T-helper 1 cell treated with Interleukin-12 subunit alpha and Interleukin-12 subunit beta and Interleukin-4 antibody, amounts not matched to agents 30 μg/mL and 1 μg/mL, for 36 hours (primary cell): ENCODE data around the gene FRMPD2.
"Not testable (repeated sequence)": the region's sequence is repeated elsewhere in the genome, so short reads cannot be mapped to it uniquely, and the experiment has no call there.

Experiments
- H3K27ac Mint-ChIP-seq: one replicate; pipeline ENCODE4 v1.8.0; 2021; ENCODE audit warnings: mild to moderate bottlenecking, mixed read lengths
- H3K27me3 Mint-ChIP-seq: one replicate; pipeline ENCODE4 v1.8.0; 2021; ENCODE audit warnings: low read depth, mixed read lengths
- H3K36me3 Mint-ChIP-seq: one replicate; pipeline ENCODE4 v1.8.0; 2021; ENCODE audit warnings: low read depth, mixed read lengths
- H3K4me1 Mint-ChIP-seq: one replicate; pipeline ENCODE4 v1.8.0; 2021; ENCODE audit warnings: low read depth, mixed read lengths
- H3K4me3 Mint-ChIP-seq: one replicate; pipeline ENCODE4 v1.8.0; 2021; ENCODE audit warnings: mild to moderate bottlenecking, moderate library complexity, mixed read lengths
- H3K9me3 Mint-ChIP-seq: one replicate; pipeline ENCODE4 v1.8.0; 2021; ENCODE audit warnings: mixed read lengths

Gene FRMPD2

DNA sequence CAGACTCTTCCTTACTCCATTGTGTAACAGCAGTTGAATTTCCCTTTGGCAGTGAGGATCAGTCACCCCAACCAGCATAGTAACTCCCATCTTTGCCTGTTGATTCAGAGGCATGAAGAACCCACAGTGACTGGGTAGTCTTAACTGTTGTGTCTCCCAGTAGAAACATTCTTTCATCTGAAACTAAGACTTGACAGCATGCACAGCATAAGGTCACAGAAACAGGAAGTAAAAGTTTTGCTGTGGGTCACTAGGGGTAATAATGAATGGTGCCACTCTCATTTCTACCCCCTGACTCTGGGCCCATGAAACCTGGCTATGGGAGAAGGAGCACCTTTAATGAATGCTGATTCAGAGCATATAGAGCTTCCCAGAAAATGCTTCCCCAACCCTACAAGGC, 8.3 kb upstream of the FRMPD2 start:
- Mint-ChIP-seq H3K4me1 (peaks cover 2% of the 10 kb centered on the region), H3K27ac (no peak overlapping the region), H3K9me3 (peaks cover 22% of the 10 kb centered on the region), H3K27me3 (no peaks in the 10 kb centered on the region), H3K36me3 (no peaks in the 10 kb centered on the region), H3K4me3 (no peak overlapping the region)

DNA sequence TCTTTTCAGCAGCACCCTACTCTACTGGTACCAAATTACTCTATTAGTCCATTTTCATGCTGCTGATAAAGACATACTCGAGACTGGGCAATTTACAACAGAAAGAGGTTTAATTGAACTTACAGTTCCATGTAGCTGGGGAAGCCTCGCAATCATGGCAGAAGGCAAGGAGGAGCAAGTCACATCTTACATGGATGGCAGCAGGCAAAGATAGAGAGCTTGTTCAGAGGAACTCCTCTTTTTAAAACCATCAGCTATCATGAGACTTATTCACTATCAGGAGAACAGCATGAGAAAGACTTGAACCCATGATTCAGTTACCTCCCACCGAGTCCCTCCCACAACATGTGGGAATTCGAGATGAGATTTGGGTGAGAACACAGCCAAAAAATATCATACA, 7.2 kb upstream of the FRMPD2 start:
- H3K9me3 Mint-ChIP-seq: peaks cover 22% of the 10 kb centered on the region
- H3K27me3 Mint-ChIP-seq, H3K27ac Mint-ChIP-seq, H3K4me3 Mint-ChIP-seq, H3K4me1 Mint-ChIP-seq, H3K36me3 Mint-ChIP-seq: not testable (repeated sequence)

DNA sequence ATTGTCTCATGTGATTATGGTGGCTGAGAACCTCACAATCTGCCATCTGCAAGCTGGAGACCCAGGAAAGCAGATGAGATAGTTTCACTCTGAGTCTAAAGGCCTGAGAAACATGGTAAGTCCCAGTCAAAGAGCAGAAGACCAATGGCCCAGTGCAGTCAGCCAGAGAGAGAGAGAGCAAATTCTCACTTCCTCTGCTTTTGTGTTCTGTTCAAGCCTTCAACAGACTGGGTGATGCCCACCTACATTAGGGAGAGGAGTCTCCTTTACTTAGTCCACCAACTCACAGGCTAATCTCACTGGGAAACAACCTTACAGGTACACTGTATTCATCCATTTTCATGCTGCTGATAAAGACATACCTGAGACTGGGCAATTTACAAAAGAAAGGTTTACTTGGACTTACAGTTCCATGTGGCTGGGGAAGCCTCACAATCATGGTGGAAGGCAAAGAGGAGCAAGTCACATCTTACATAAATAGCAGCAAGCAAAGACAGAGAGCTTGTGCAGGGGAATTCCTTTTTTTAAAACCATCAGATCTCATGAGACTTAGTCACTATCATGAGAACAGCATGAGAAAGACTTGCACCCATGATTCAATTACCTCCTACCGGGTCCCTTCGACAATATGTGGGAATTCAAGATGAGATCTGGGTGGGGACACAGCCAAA, 4.7 kb upstream of the FRMPD2 start:
- H3K27me3 Mint-ChIP-seq: no peaks in the 10 kb centered on the region
- H3K27ac Mint-ChIP-seq: no peak overlapping the region
- H3K4me1 Mint-ChIP-seq: no peaks in the 10 kb centered on the region
- no peak overlapping the region for H3K4me3 Mint-ChIP-seq
- no peaks in the 10 kb centered on the region for H3K36me3 Mint-ChIP-seq
- peaks cover 15% of the 10 kb centered on the region for H3K9me3 Mint-ChIP-seq

DNA sequence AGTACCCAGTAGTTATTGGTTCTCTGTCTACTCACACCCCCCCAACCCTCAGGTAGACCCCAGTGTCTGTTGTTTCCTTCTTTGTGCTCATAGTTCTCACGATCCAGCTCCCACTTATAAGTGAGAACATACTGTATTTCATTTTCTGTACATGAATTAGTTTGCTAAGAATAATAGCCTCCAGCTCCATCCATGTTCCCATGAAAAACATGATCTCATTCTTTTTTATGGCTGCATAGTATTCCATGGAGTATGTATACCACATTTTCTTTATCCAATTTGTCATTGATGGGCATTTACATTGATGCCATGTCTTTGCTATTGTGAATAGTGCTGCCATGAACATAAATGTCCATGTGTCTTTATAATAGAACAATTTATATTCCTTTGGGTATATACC, 2.6 kb upstream of the FRMPD2 start:
- Mint-ChIP-seq H3K9me3 (peaks cover 8% of the 10 kb centered on the region), H3K27me3 (no peaks in the 10 kb centered on the region), H3K4me3 (no peak overlapping the region), H3K4me1 (no peaks in the 10 kb centered on the region), H3K27ac (no peak overlapping the region), H3K36me3 (no peaks in the 10 kb centered on the region)

DNA sequence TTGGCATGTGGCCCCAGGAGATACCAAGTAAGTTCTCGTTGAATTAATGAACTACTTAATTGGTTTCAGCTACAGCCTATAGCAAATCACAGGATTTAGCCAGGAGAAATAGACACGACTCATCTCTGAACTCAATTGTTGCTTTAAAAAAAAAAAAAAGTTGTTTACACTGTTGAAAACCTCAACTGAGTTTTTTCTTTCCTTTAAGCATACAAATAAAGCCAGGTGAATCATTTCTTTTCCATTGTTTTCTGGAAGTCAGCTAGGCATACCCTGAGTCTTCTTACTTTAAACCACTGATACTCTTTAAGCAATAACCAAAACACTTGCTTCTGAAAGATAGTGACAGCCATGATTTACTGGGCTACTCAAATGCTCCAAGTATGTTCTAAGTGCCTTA, 755 bp downstream of the FRMPD2 start:
- Mint-ChIP-seq H3K36me3 (no peaks in the 10 kb centered on the region), H3K4me1 (no peaks in the 10 kb centered on the region), H3K9me3 (no peaks in the 10 kb centered on the region), H3K27me3 (peaks cover 14% of the 10 kb centered on the region), H3K4me3 (no peak overlapping the region), H3K27ac (no peak overlapping the region)

DNA sequence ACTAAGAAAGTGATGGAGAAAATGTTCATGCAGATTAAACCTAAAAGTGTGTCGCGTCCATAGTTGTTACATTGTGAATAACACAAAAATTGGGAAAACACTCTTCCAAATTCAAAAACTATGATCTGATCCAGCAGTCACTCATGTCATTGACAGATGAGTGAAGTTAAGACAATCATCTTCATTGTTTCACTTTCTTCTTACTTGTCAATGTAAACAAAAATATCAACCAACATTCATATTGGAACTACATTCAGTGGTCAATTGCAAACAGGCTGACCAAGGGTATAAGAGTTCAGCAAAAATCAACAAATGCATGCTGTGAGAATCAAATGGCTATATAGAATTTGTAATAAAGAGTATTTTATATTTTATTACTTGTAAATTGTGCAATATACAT, 1.8 kb downstream of the FRMPD2 start:
- Mint-ChIP-seq H3K4me3 (no peak overlapping the region), H3K9me3 (no peaks in the 10 kb centered on the region), H3K36me3 (no peaks in the 10 kb centered on the region), H3K27me3 (peaks cover 14% of the 10 kb centered on the region), H3K4me1 (no peaks in the 10 kb centered on the region), H3K27ac (no peak overlapping the region)

DNA sequence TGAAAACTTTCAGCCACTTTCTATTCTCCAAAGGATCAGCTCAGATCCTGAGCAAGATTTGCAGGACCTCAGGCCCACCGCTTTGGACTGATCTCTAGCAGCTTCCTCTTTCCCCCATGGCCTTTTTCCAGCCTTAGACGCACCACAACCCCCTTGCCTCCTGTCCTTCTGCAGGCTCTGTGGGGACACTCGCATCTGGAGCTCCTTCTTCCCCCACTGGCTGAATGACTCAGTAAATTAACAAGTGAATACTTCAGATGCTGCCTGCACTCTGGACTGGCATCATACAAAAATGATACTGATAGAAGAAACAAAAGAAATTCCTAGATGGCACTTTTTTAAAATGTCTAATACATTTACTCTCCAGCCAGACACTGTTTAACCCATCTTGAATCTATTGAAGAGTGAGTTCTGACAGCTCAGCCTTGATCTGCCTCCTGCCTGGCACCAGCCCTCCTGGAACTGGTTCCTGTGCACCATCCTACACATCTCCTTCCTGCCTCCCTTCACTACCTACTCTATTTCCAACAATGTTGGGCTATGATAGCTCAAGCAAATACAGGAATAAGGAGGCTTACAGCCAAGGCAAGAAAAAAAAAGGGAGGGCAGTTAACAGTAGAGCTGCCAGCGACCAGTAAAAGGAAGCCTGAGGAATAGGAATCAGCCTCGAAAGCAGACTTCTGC, 3.3 kb downstream of the FRMPD2 start:
- no peaks in the 10 kb centered on the region for H3K4me1 Mint-ChIP-seq
- no peak overlapping the region for H3K4me3 Mint-ChIP-seq
- H3K36me3 Mint-ChIP-seq: no peaks in the 10 kb centered on the region
- no peaks in the 10 kb centered on the region for H3K9me3 Mint-ChIP-seq
- H3K27me3 Mint-ChIP-seq: peaks cover 14% of the 10 kb centered on the region
- H3K27ac Mint-ChIP-seq: no peak overlapping the region

DNA sequence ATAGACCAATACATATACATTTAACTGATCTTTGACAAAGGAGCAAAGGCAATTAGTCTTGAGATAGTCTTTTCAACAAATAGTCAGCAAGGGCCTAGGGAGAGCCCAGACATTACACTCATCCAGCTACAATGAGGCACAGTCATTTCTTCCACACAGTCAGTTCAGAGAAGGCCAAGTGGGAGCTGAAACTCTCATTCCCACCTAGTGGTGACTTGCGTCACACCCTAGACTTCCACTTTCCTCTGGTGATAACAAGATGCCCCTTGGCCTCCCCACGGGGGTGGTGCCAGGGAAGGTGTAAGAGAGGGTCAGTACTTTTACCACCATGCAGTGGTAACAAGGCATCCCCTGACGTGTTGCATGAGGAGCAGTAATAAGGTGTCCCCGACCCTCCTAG, 8.0 kb downstream of the FRMPD2 start:
- Mint-ChIP-seq H3K36me3 (no peaks in the 10 kb centered on the region), H3K9me3 (no peaks in the 10 kb centered on the region), H3K4me3 (no peak overlapping the region), H3K27me3 (peaks cover 19% of the 10 kb centered on the region), H3K27ac (no peak overlapping the region), H3K4me1 (no peaks in the 10 kb centered on the region)

DNA sequence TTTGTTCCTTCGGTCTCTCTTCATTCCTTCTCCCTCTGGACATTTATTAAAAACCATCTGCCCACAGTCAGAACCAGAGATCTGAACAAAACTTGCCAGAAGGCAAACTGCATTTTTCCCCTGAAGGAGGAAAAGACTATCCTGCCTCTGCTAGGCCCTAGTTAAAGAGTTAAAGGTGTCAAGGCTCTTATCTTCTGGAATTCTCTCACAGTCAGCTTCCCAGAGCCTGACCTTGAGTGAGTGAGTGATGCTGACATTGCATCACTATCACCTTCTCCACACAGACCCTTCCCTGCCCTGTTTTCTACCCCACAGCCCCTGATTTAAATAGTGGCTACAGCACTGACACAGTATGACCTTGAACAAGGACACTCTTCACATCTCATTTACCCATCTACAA, 16.4 kb downstream of the FRMPD2 start:
- Mint-ChIP-seq H3K36me3 (no peaks in the 10 kb centered on the region), H3K27ac (no peak overlapping the region), H3K4me1 (no peaks in the 10 kb centered on the region), H3K27me3 (peaks cover 15% of the 10 kb centered on the region), H3K4me3 (no peak overlapping the region), H3K9me3 (no peaks in the 10 kb centered on the region)

DNA sequence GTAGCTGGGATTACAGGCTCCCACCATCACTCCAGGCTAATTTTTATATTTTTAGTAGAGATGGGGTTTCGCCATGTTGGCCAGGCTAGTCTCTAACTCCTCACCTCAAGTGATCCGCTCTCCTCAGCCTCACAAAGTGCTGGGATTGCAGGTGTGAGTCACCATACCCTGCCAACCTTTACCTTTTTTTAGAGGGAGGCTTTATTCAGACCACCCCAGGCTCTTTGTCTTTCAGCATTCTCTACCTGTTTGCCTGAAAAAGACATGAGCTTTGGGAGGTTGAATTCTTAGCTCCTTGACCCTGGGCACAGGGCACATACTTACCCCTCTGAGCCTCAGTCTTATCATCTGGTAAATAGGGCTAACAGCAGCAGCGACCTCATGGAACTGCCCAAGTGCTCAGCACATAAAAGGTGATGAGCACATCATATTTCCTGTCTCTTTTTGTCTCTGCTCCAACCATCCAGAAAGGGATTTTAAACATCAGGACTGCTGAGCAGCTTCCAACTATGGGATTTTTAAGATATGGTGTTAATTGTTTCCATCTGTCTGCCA, 17.0 kb downstream of the FRMPD2 start:
- H3K36me3 Mint-ChIP-seq: no peaks in the 10 kb centered on the region
- H3K4me1 Mint-ChIP-seq: no peaks in the 10 kb centered on the region
- H3K4me3 Mint-ChIP-seq: no peak overlapping the region
- no peaks in the 10 kb centered on the region for H3K9me3 Mint-ChIP-seq
- H3K27me3 Mint-ChIP-seq: peaks cover 14% of the 10 kb centered on the region
- no peak overlapping the region for H3K27ac Mint-ChIP-seq

DNA sequence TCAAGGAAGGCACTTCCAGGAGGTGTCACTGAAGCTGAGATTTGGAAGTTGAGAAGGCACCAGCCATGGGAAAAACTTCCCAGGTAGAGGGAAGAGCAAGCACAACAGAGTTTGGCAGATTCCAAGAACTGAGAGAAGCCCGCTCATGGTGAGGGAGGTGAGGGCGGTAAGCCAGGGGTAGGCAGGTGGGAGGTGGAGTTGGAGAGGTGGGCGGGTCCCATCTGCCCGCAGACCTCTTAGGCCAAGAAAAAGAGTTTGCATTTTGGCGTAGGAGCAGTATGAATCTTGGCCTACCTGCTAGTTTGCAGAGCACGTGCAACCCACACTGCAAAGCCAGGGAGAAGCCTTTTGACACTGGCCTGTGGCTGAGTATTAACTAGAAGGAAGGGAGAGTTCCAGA, 18.8 kb downstream of the FRMPD2 start:
- Mint-ChIP-seq H3K27ac (no peak overlapping the region), H3K4me1 (no peaks in the 10 kb centered on the region), H3K27me3 (peaks cover 9% of the 10 kb centered on the region), H3K36me3 (no peaks in the 10 kb centered on the region), H3K4me3 (no peak overlapping the region), H3K9me3 (no peaks in the 10 kb centered on the region)

DNA sequence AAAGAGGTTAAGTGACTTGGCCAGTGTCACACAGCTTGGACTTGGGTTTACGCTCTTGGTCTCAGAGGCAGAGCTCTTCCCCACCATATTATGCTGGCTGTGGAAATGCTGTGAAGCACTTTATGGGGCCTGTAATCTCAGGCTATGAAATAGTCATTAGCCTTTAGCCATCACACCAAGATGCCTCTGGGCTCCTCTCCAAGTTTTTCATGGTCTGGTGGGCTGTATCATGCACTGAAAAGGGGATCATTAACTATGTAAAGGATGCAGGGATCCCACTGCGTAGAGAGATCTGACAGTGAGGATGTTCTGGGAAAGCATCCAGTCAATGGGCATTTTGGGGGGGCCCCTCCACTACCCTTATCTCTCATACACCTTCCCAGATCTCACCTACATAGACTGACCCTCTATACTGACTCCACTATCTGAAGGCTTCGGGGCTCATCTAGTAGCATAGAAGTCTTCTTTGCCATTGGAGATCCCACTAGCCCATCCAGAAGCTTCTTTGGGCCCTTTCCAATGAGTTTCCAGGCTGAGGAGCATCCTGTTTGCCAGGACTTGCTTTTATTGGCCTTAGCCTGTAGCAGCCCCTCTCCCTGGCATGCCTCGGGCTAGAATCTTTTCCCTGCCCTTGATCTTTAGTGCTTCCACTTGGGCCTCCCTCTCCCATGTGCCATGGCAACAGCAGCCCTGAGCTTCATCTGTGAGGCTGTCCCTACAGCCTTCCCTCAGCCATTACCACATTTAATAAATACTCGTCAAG, 19.6 kb downstream of the FRMPD2 start:
- H3K9me3 Mint-ChIP-seq: no peaks in the 10 kb centered on the region
- H3K36me3 Mint-ChIP-seq: no peaks in the 10 kb centered on the region
- H3K27me3 Mint-ChIP-seq: peaks cover 4% of the 10 kb centered on the region
- no peak overlapping the region for H3K27ac Mint-ChIP-seq
- H3K4me3 Mint-ChIP-seq: no peak overlapping the region
- H3K4me1 Mint-ChIP-seq: no peaks in the 10 kb centered on the region

DNA sequence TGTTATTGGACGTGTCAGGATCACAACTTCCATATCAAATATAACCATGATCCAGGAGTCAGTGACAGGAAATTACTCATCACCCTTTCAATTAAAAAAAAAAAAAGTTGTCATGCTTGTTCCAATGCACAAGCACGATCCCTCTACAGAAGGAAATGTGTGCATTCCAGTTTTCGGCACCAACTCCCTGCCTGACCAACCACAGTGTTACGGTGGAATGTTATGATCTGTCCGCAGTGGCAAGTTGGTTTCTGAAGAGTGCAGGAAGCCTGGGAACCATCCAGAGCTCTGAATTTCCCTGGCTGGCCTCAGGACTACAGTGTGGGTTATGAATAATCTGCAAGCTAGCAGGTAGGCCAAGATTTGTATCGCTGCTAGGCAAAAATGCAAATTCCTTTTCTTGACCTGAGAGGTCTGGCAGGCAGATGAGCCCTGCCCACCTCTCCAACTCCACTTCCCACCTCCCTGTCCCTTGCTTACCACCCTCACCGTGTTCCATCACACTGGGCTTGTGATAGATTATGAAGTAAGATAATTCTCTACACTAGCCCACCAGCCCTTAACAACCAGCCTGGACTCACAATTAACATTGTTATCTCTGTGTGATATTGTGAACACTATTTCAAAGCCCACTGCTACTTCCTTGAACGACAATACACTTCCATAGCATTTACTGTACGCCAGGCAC, 20.4 kb downstream of the FRMPD2 start:
- H3K36me3 Mint-ChIP-seq: no peaks in the 10 kb centered on the region
- H3K27me3 Mint-ChIP-seq: no peaks in the 10 kb centered on the region
- no peak overlapping the region for H3K4me3 Mint-ChIP-seq
- no peaks in the 10 kb centered on the region for H3K4me1 Mint-ChIP-seq
- H3K9me3 Mint-ChIP-seq: no peaks in the 10 kb centered on the region
- no peak overlapping the region for H3K27ac Mint-ChIP-seq

DNA sequence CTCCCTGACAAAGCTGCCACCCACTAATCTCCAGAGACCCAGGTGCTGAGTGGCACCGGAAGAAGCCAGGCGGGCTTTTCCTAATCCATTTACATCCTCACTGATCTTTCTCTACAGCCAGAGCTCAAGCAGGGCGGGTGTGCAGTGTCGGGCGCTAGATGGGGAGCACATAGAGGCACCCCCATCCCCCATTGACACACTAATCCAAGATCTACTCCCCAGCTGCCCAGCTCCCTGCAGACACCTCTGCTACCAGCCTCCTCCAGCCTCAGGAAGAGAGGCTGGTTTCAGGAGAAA, 22.2 kb downstream of the FRMPD2 start:
- H3K4me1 Mint-ChIP-seq: no peaks in the 10 kb centered on the region
- H3K9me3 Mint-ChIP-seq: no peaks in the 10 kb centered on the region
- no peak overlapping the region for H3K4me3 Mint-ChIP-seq

More for the DNA sequence above, 22.2 kb downstream of the FRMPD2 start:
- no peak overlapping the region for H3K27ac Mint-ChIP-seq
- H3K27me3 Mint-ChIP-seq: no peaks in the 10 kb centered on the region
- H3K36me3 Mint-ChIP-seq: no peaks in the 10 kb centered on the region
